GM19372 (cell line): ENCODE measurements around the gene MSI2.

Source experiments
- ATAC-seq: cut with Tn5 transposase; IDR thresholded peaks from one replicate; pipeline ENCODE4 v1.9.1; 2021; ENCODE audit warnings: mild to moderate bottlenecking, low read depth, moderate library complexity; ENCODE audit not compliant: unreplicated experiment

MSI2 gene

GRCh38 chr17:57665128-57665527 is 408.8 kb downstream of the MSI2 start:
- no peak for ATAC-seq

GRCh38 chr17:57665696-57666095 is 409.4 kb downstream of the MSI2 start:
- ATAC-seq = no peak

DNA sequence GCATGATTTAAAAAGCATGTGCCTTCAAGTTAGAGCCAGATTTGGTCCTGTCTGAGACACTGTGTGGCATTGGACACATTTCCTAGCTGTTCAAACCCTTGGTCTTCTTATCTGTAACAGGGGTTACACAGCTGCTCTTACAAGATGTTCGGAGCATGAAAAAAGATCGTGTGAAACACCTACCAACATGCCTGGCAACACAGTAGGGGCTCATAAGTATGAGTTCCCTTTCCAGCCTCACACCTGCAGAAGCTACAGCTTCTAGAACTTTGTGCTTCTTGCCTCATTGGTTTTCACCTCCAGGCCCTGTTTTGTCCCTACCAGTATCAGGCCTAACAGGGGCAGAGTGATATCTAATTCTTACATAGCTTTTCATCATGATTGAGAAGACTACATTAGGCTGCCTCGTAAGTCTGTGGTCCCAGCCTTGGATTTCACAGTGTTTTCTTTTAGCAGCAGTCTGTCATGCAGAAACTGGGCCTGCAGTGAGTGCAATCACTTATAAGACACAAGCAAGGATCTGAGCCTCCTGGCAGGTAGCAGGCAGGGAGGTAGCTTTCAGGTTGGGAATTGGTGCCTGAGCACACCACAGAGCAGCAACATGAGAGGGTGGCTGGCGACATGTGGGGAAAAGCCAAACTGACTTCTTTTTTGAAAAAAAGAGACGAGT is 410.0 kb downstream of the MSI2 start:
- ATAC-seq = no peak

- no peak for ATAC-seq
Measured at GRCh38 chr17:57666946-57667345, 410.6 kb downstream of the MSI2 start.

DNA sequence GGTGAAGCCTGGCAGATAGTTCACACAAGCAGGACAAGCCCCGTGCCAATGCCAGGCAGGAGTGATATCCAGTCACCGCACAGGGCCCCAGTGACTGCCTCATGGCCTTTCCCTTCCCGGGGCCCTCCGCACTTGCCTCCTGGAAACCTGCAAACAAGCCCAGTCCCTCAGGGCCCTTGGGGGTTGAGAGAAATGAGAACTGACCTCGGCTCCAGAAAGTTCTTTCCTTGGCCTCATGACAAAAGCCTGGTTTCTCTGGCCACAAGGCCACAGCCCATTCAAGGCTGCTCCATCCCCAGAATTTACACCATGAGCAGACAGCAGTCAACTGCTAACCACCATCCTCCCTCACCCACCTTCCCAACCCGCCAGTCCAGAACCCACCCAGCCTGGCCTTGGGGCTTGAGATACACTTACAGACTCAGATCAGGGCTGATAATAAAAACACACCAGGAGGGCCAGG is 411.2 kb downstream of the MSI2 start:
- ATAC-seq = no peak

GRCh38 chr17:57668332-57668731 is 412.0 kb downstream of the MSI2 start:
- no peak for ATAC-seq

- ATAC-seq = no peak
Measured at GRCh38 chr17:57669671-57670529, 413.6 kb downstream of the MSI2 start.

DNA sequence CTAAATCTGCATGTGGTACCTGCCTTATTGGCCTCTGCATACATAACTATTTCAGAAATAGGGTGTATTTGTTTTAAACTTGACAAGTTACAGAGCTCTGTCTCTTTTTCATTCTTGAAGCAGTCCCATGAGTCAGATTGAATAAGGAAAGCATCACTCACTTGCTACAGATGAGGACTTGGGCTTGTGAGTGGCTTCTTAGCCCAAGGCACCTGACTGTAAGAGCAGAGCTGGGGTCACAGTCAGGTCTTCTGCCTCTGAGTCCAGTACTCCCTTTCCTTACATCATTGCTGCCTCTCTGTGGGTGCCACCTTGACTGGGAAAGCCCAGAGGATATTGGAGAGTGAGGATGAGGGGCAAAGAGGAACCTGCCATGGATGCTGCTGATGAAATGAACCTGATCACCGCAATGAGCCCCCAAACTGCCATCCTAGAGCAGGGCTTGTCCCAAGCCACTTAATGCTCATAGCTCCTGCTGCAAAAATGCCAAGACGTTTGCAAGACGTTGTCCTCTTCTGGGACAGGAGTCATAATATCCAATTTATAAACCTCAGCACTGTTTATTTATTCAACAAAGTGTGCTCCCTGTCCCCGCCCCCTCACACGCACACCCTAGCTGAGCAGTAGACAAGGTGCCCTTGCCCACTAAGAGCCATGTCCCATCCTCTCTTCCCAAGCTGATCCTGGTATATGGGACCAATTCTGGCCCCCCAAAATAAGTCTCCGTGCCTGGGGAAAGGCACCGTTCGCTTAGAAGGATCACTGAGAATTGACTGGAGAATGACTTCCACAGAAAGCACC is 414.6 kb downstream of the MSI2 start:
- ATAC-seq = no peak

DNA sequence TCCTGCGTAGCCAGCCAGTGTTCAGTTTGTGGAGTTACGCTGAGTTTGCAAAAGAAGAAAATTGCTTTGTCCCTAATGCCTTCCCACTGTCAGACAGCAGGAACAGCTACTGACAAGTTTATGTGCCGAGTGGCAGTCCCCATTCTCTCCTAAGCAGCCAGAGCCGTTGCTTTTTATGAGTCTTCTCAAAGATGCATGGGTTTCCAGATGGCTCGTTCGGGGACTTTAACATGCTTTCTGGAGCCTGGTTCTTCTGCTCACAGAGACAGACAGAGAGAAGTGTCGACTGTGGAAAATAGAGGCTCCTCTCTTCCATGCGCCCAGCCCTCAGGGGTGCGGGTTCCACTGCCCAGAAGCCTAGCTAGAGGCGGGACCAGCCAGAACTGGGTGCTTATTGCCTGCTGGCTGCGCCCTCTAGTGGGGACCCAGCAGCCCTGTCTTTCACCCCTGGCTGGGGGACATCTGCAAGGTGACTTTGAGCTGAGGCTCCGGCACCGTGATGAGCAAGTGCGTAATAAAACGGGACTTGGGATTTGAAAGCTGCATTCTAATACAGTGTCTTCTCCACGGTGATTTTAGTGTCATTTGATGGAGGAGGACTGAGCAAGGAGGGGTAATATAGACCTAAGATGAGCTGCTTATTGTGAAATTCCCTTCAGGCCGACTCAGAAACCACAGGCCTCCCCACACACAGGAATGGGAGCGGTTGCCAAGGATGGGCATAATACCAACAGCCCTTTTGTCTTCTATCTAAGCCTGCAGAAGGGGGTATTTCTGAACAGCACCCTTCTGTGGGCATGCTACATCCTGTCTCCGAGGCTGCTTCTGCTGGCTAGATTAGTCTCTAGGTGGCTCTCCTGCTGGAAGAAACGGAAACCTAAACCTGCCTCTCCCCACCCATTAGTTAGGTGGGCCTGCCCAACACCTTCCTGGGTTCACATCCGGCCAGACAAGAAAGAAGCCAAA is 415.6 kb downstream of the MSI2 start:
- peak; percentile 59 for ATAC-seq

GRCh38 chr17:57672971-57673370 is 416.6 kb downstream of the MSI2 start:
- no peak for ATAC-seq

- no peak for ATAC-seq
Measured at GRCh38 chr17:57674894-57675293, 418.6 kb downstream of the MSI2 start.

GRCh38 chr17:57675427-57676387 is 419.4 kb downstream of the MSI2 start:
- ATAC-seq = no peak

DNA sequence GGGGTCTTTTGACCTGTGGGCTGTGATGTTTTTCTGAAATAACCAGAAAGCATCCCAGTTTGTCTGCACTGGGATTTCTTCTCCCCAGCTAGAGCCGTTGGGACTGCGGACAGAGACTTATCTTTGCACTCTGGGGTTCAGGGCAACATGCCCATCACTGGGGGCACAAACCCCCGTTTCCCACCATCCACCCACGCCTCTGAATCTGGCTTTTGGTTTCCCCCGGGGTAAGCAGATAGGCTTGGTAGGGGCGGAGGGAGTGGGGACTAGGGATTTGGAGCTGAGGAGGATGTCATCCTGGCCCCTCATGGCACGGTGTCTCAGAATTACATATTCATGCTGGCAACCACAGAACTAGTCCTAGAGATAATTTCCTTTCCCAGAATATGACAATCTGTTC is 420.2 kb downstream of the MSI2 start:
- ATAC-seq = no peak

GRCh38 chr17:57677301-57677700 is 421.0 kb downstream of the MSI2 start:
- ATAC-seq = no peak

GRCh38 chr17:57677858-57678257 is 421.5 kb downstream of the MSI2 start:
- no peak for ATAC-seq

DNA sequence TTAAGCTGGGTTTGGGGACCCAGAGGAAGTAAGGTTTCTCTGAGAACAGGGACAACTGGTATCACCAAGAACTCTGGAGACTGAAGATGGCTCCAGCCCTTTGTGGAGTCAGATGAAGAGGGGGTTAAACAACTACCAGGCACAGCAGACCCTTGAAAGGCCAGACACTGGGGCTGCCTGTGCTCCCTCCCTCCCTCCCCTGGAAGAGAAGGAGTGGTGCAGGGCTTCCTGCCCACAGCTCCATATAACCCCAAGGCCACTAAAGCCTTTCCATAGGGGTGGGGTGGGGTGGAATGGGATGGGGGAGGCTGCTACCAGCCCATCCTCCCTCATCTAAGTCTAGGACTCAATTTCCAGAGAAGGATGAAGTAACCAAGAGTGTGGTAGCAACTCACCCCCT is 422.1 kb downstream of the MSI2 start:
- ATAC-seq = no peak

DNA sequence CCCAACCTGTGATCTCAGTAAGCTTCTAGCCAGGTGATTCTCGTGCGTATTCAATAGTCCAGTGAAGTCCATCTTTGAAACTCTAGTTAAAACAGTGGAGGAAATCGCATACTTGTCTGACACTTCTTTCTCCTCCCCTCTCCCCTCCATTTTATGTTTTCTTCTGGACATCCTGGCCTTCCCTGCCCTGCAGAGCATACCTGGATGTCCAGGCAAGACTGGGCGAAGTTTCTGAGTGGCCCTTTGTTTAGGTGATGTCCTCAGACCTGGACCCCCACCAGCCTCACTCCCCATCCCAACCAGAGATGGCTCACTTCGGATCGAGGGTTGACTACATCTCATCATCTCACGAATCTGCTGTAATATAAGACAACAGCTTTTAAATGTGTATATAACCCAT is 423.0 kb downstream of the MSI2 start:
- ATAC-seq = no peak

GRCh38 chr17:57679906-57680695 is 423.8 kb downstream of the MSI2 start:
- no peak for ATAC-seq
